GM12878 (cell line): Measurements from ENCODE around the gene TTF2. TPM values are rescaled to one million over a fixed set of nuclear protein-coding genes. Genes with fewer than 3 reads are reported as not detected.

Experiments
- ATAC-seq: fragments of 200-7000 bp; cut with Tn5 transposase; 3 replicates; pipeline ENCODE4 v1.9.1; 2020; ENCODE audit warnings: mild to moderate bottlenecking, moderate library complexity
- BruUV-seq: library from RNA; stranded (reverse); fragments of 400-500 nt; replicated peaks from 2 replicates; lab custom pipeline; 2021; lab: Mats Ljungman, UMichigan
- CTCF ChIA-PET: fragments of 300-600 bp; sonication (Branson Sonifier 250); formaldehyde crosslinking; extraction: SDS; loops from one replicate; lab custom pipeline; 2021; ENCODE audit warnings: inconsistent platforms; lab: Yijun Ruan, JAX
- POLR2A ChIA-PET: fragments of 350-600 bp; formaldehyde crosslinking; extraction: SDS; loops from one replicate; lab custom pipeline; 2021; ENCODE audit warnings: inconsistent platforms; lab: Charles Lee
- RAD21 ChIA-PET: fragments of 300-600 bp; sonication (Branson Sonifier 250); formaldehyde crosslinking; loops from one replicate; lab custom pipeline; 2023; ENCODE audit warnings: antibody characterized with exemption; ENCODE audit not compliant: unreplicated experiment; lab: Charles Lee
- SMC1A ChIA-PET: fragments of 300-600 bp; sonication (Branson Sonifier 250); formaldehyde crosslinking; loops from one replicate; lab custom pipeline; 2023; ENCODE audit not compliant: unreplicated experiment, uncharacterized antibody; lab: Charles Lee
- DNase-seq: peaks from one replicate; pipeline ENCODE4 v3.0.0-alpha.2; 2011; ENCODE audit warnings: low read depth, low spot score
- FAIRE-seq: peaks from 3 replicates; lab custom pipeline; 2011; peaks lifted over from hg19 to GRCh38; lab: Jason Lieb, UNC
- H2AFZ ChIP-seq: 2 replicates; pipeline ENCODE4 v1.6.0; 2011; ENCODE audit warnings: low read depth, low read length, control low read depth; ENCODE audit not compliant: control insufficient read depth
- H3K27ac ChIP-seq: 2 replicates; pipeline ENCODE4 v1.5.1; 2011; ENCODE audit warnings: control low read depth; ENCODE audit not compliant: control insufficient read depth, insufficient read depth
- H3K27me3 ChIP-seq, 2 experiments: replicated peaks in 1 of 2; 2 replicates each; pipeline versions ENCODE4 v1.6.0 to v1.6.1; 2011; ENCODE audit warnings: low read length in 1 of 2; ENCODE audit not compliant: control insufficient read depth in 2 of 2, insufficient read depth in 2 of 2
- H3K36me3 ChIP-seq, 2 experiments: 2 replicates each; pipeline ENCODE4 v1.5.1; 2011; ENCODE audit warnings: low read length in 1 of 2; ENCODE audit not compliant: control insufficient read depth in 2 of 2, insufficient read depth in 2 of 2
- H3K4me1 ChIP-seq: 2 replicates; pipeline ENCODE4 v1.6.1; 2011; ENCODE audit warnings: mild to moderate bottlenecking, low read length, moderate library complexity, mixed read lengths; ENCODE audit not compliant: control insufficient read depth, insufficient read depth
- H3K4me2 ChIP-seq: 2 replicates; pipeline ENCODE4 v1.6.0; 2011; ENCODE audit warnings: control low read depth; ENCODE audit not compliant: control insufficient read depth, insufficient read depth
- H3K4me3 ChIP-seq: fragments of 200-600 bp; sonication (generic); 2 replicates; pipeline ENCODE4 v1.5.1; 2016
- H3K79me2 ChIP-seq: 2 replicates; pipeline ENCODE4 v1.6.0; 2011; ENCODE audit warnings: low read length; ENCODE audit not compliant: control insufficient read depth, insufficient read depth
- H3K9ac ChIP-seq: 2 replicates; pipeline ENCODE4 v1.8.0; 2011; ENCODE audit warnings: low read length, control low read depth, mixed read lengths; ENCODE audit not compliant: control insufficient read depth, insufficient read depth
- H3K9me3 ChIP-seq: replicated peaks from 3 replicates; pipeline ENCODE4 v1.5.1; 2011; ENCODE audit warnings: mild to moderate bottlenecking, low read length; ENCODE audit not compliant: control insufficient read depth, insufficient read depth
- H4K20me1 ChIP-seq: 2 replicates; pipeline ENCODE4 v1.6.0; 2011; ENCODE audit not compliant: control insufficient read depth, insufficient read depth
- BCL11A ChIP-seq: IDR thresholded peaks from 2 replicates; pipeline ENCODE4 v1.6.1; 2011; ENCODE audit warnings: low read depth, low read length
- EP300 ChIP-seq, 2 experiments: fragments of 150-350 bp in 1 of 2; IDR thresholded peaks; 2 replicates each; pipeline ENCODE4 v1.6.1; 2011 to 2012; ENCODE audit warnings: low read depth in 2 of 2, low read length in 2 of 2, borderline replicate concordance in 1 of 2, improper control_type of control experiment in 1 of 2, inconsistent platforms in 1 of 2; ENCODE audit not compliant: control insufficient read depth in 1 of 2
- IKZF1 ChIP-seq: fragments of 450-650 bp; conservative IDR thresholded peaks from 2 replicates; pipeline ENCODE4 v1.6.1; 2017; ENCODE audit warnings: antibody characterized with exemption, mild to moderate bottlenecking
- JUNB ChIP-seq: IDR thresholded peaks from 2 replicates; pipeline ENCODE4 v1.6.1; 2016; ENCODE audit warnings: antibody characterized with exemption, mild to moderate bottlenecking
- KAT2A ChIP-seq: conservative IDR thresholded peaks from 2 replicates; pipeline ENCODE4 v1.6.1; 2011; ENCODE audit warnings: low read depth, low read length; ENCODE audit not compliant: control insufficient read depth
- MTA3 ChIP-seq: IDR thresholded peaks from 2 replicates; pipeline ENCODE4 v1.6.1; 2012; ENCODE audit warnings: low read length, inconsistent platforms, borderline replicate concordance
- NFYA ChIP-seq: IDR thresholded peaks from 2 replicates; pipeline ENCODE4 v1.6.1; 2011; ENCODE audit warnings: low read depth, mild to moderate bottlenecking, low read length, improper control_type of control experiment, borderline replicate concordance
- RFX5 ChIP-seq: IDR thresholded peaks from 2 replicates; pipeline ENCODE4 v1.6.1; 2011; ENCODE audit warnings: low read depth, low read length, improper control_type of control experiment
- SMAD5 ChIP-seq: IDR thresholded peaks from 2 replicates; pipeline ENCODE4 v1.6.1; 2016; ENCODE audit warnings: antibody characterized with exemption, low read depth
- SREBF2 ChIP-seq: IDR thresholded peaks from 2 replicates; pipeline ENCODE4 v1.6.1; 2012; ENCODE audit warnings: mild to moderate bottlenecking, low read length
- SRF ChIP-seq, 2 experiments: IDR thresholded peaks; 2 replicates each; pipeline ENCODE4 v1.6.1; 2011; ENCODE audit warnings: low read depth in 2 of 2, low read length in 2 of 2, mild to moderate bottlenecking in 1 of 2, moderate library complexity in 1 of 2
- TBL1XR1 ChIP-seq: IDR thresholded peaks from 2 replicates; pipeline ENCODE4 v1.6.1; 2012; ENCODE audit warnings: low read depth, low read length, improper control_type of control experiment
- ZNF622 ChIP-seq: fragments of 450-650 bp; IDR thresholded peaks from 2 replicates; pipeline ENCODE4 v1.6.1; 2017; ENCODE audit warnings: mild to moderate bottlenecking, inconsistent platforms
- WGBS: methylation state at CpG from one replicate; pipeline ENCODE4 v1.1.6; 2016; ENCODE audit warnings: low lambda C conversion rate; ENCODE audit not compliant: insufficient replicate concordance, insufficient coverage; ENCODE audit errors: missing lambda C conversion rate; 5-methylcytosine and 5-hydroxymethylcytosine counted together
- in situ Hi-C: fragments of 300-500 bp; cut with MboI; formaldehyde crosslinking; loops from 9 replicates; pipeline ENCODE4 v1.14.3; 2018; ENCODE audit warnings: mixed read lengths
- intact Hi-C: fragments of 100-400 bp; cut with micrococcal nuclease; formaldehyde crosslinking; loops from one replicate; pipeline ENCODE4 v1.14.2; 2022; ENCODE audit not compliant: unreplicated experiment
- polyA plus RNA-seq, 11 experiments: library from polyadenylated mRNA; depleted of rRNA in 4 of 11; unstranded in 6 of 11; stranded (reverse) in 5 of 11; fragments of >200 nt; fragmentation: Nextera tagmentation in 4 of 11; fragmentation: Illumina TruSeq in 1 of 11; extraction: Ambion mirVana in 4 of 11; extraction: Trizol in 1 of 11; gene quantifications; 1 replicate in 1 of 11; 2 replicates in 10 of 11; pipeline versions ENCODE4 v1.2.1 to v1.2.3, GENCODE V29; 2011 to 2016; ENCODE audit warnings: inconsistent platforms in 2 of 11, missing spikeins in 2 of 11, low read depth in 1 of 11
- total RNA-seq, 4 experiments: library from RNA; depleted of rRNA in 3 of 4; stranded (reverse); fragments of >200 nt in 3 of 4; fragmentation: Illumina TruSeq in 1 of 4; extraction: Trizol in 1 of 4; gene quantifications; 2 replicates each; pipeline versions ENCODE4 v1.2.1 to v1.2.3, GENCODE V29; 2013 to 2021
- TF ChIP-seq, protein P1 (sequence below): fragments of 450-650 bp; IDR thresholded peaks from 2 replicates; pipeline ENCODE4 v1.6.1; 2017; ENCODE audit warnings: borderline replicate concordance
- TF ChIP-seq, protein P2 (sequence below): fragments of 450-650 bp; formaldehyde crosslinking; IDR thresholded peaks from 2 replicates; pipeline ENCODE4 v1.4.0; 2020; ENCODE audit warnings: mild to moderate bottlenecking, moderate library complexity
- TF ChIP-seq, protein P3 (sequence below): IDR thresholded peaks from 2 replicates; pipeline ENCODE4 v1.6.1; 2012; ENCODE audit warnings: low read depth, low read length, improper control_type of control experiment

TTF2 gene
- total and polyA plus RNA-seq, 10 of the 15 experiments (the other 5 are each of a cell fraction or from before 2014, with no cell fraction given), result 17.7 to 134 (median 78.2) TPM

DNA sequence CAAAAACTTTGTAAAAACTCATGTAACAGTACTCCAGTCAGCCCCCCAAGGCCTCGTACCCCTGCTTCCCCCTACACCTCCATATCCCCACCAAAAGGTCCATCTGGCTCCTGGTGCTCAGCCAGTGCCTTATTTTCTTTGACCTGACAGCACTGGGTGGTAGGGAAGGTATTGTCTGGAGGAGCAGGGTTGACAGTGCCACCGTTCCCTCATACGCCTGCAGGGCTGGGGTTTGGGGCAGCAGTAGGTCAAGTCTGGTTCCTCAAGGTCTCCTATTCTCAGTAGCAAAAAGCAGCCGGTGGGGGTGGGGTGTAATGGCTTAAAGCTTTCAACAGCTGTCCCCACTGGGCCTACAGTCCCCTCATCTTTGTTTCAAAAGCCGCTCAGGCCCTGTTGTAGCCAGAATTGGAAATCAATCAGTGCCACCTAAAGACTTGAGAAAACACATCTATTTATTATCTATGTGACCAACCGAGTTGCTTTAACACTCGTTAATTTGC, 25.3 kb upstream of the TTF2 start:
- H3K9me3 ChIP-seq, result no peaks in the 10 kb centered on the region
- no peak overlapping the region for H2AFZ ChIP-seq
- H3K9ac ChIP-seq, result no peak overlapping the region
- H3K27me3 ChIP-seq, result no peaks in the 10 kb centered on the region
- no peak overlapping the region for H3K4me3 ChIP-seq
- no peaks in the 10 kb centered on the region for H3K79me2 ChIP-seq
- no peaks in the 10 kb centered on the region for H3K4me1 ChIP-seq
- in situ Hi-C loops, result no loop called here
- no peak for TF ChIP-seq RFX5
- TF ChIP-seq EP300 (IDR thresholded peaks at IDR 0.05; ENCODE audit: borderline replicate concordance in 1 of 2, control insufficient read depth in 1 of 2, low read depth in 2 of 2, low read length in 2 of 2), result no peak
- no peak for TF ChIP-seq NFYA
- no peak for TF ChIP-seq IKZF1
- TF ChIP-seq KAT2A, result no peak
- TF ChIP-seq, protein P1, sequence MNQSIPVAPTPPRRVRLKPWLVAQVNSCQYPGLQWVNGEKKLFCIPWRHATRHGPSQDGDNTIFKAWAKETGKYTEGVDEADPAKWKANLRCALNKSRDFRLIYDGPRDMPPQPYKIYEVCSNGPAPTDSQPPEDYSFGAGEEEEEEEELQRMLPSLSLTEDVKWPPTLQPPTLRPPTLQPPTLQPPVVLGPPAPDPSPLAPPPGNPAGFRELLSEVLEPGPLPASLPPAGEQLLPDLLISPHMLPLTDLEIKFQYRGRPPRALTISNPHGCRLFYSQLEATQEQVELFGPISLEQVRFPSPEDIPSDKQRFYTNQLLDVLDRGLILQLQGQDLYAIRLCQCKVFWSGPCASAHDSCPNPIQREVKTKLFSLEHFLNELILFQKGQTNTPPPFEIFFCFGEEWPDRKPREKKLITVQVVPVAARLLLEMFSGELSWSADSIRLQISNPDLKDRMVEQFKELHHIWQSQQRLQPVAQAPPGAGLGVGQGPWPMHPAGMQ, result no peak
- no peak for TF ChIP-seq MTA3
- TF ChIP-seq SMAD5, result no peak
- TF ChIP-seq BCL11A, result no peak
- no peak for TF ChIP-seq TBL1XR1
- TF ChIP-seq SREBF2, result no peak
- TF ChIP-seq ZNF622, result no peak
- TF ChIP-seq, protein P2, sequence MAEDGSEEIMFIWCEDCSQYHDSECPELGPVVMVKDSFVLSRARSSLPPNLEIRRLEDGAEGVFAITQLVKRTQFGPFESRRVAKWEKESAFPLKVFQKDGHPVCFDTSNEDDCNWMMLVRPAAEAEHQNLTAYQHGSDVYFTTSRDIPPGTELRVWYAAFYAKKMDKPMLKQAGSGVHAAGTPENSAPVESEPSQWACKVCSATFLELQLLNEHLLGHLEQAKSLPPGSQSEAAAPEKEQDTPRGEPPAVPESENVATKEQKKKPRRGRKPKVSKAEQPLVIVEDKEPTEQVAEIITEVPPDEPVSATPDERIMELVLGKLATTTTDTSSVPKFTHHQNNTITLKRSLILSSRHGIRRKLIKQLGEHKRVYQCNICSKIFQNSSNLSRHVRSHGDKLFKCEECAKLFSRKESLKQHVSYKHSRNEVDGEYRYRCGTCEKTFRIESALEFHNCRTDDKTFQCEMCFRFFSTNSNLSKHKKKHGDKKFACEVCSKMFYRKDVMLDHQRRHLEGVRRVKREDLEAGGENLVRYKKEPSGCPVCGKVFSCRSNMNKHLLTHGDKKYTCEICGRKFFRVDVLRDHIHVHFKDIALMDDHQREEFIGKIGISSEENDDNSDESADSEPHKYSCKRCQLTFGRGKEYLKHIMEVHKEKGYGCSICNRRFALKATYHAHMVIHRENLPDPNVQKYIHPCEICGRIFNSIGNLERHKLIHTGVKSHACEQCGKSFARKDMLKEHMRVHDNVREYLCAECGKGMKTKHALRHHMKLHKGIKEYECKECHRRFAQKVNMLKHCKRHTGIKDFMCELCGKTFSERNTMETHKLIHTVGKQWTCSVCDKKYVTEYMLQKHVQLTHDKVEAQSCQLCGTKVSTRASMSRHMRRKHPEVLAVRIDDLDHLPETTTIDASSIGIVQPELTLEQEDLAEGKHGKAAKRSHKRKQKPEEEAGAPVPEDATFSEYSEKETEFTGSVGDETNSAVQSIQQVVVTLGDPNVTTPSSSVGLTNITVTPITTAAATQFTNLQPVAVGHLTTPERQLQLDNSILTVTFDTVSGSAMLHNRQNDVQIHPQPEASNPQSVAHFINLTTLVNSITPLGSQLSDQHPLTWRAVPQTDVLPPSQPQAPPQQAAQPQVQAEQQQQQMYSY (CRISPR knock-in tag), result no peak
- no peak for TF ChIP-seq JUNB
- TF ChIP-seq, protein P3, sequence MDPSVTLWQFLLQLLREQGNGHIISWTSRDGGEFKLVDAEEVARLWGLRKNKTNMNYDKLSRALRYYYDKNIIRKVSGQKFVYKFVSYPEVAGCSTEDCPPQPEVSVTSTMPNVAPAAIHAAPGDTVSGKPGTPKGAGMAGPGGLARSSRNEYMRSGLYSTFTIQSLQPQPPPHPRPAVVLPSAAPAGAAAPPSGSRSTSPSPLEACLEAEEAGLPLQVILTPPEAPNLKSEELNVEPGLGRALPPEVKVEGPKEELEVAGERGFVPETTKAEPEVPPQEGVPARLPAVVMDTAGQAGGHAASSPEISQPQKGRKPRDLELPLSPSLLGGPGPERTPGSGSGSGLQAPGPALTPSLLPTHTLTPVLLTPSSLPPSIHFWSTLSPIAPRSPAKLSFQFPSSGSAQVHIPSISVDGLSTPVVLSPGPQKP, result no peak
- TF ChIP-seq SRF (IDR thresholded peaks at IDR 0.05; ENCODE audit: low read depth in 2 of 2, low read length in 2 of 2), result no peak
- CTCF ChIA-PET, result interaction anchor here (1.1 kb wide), 1 partner anchor 13 kb away, joined by 4 read pairs; no protein-coding TSS in a partner anchor
- no peak overlapping the region for H3K4me2 ChIP-seq
- no peak overlapping the region for H3K27ac ChIP-seq
- intact Hi-C loops, result no loop called here
- ATAC-seq (no peak), DNase-seq (no peak), FAIRE-seq (no peak)
- POLR2A ChIA-PET, result no interaction called here
- RAD21 ChIA-PET, result no interaction called here
- WGBS, result 85% methylated on average over 7 of the region's 7 CpGs
- SMC1A ChIA-PET, result no interaction called here
- H4K20me1 ChIP-seq, result no peaks in the 10 kb centered on the region
- peaks cover 0 to 2% of the 10 kb centered on the region in 2 experiments; a peak in 1 of 4 replicates for H3K36me3 ChIP-seq
- BruUV-seq, result no TSS peak
